Inflammatory macrophage treated with lipopolysaccharide for 4 hours (primary cell): Measurements from ENCODE around the gene PPP2R3B.
"Not testable (repeated sequence)": the region's sequence is repeated elsewhere in the genome, so short reads cannot be mapped to it uniquely, and the experiment has no call there.

Source experiments
- DNase-seq: peaks from one replicate; pipeline ENCODE4 v3.0.0-alpha.2; 2020

Gene PPP2R3B

GRCh38 chrX:386768-387575 lies at the start of gene PPP2R3B:
PPP2R3B (minus strand) TSS chrX:386907; CDS start chrX:386691, 216 bp downstream.
- DNase-seq = peak; percentile 99

GRCh38 chrX:435536-436122 lies 48.9 kb upstream of the PPP2R3B start:
- DNase-seq = no peak

- DNase-seq = no peak
Measured at GRCh38 chrX:434946-435345, 48.2 kb upstream of the PPP2R3B start.

GRCh38 chrX:433771-434170 lies 47.1 kb upstream of the PPP2R3B start:
- no peak for DNase-seq

- DNase-seq = not testable (repeated sequence)
Measured at GRCh38 chrX:432666-433065, 46.0 kb upstream of the PPP2R3B start.

GRCh38 chrX:431492-432111 lies 44.9 kb upstream of the PPP2R3B start:
- DNase-seq = no peak

- DNase-seq = no peak
Measured at GRCh38 chrX:431056-431455, 44.3 kb upstream of the PPP2R3B start.

- no peak for DNase-seq
Measured at GRCh38 chrX:429266-429825, 42.6 kb upstream of the PPP2R3B start.

- DNase-seq = no peak
Measured at GRCh38 chrX:427812-428725, 41.4 kb upstream of the PPP2R3B start.

GRCh38 chrX:426881-427280 lies 40.2 kb upstream of the PPP2R3B start:
- no peak for DNase-seq

GRCh38 chrX:425056-425455 lies 38.3 kb upstream of the PPP2R3B start:
- DNase-seq = no peak

- no peak for DNase-seq
Measured at GRCh38 chrX:421646-422391, 35.1 kb upstream of the PPP2R3B start.

- no peak for DNase-seq
Measured at GRCh38 chrX:420496-421223, 34.0 kb upstream of the PPP2R3B start.

GRCh38 chrX:418927-419729 lies 32.4 kb upstream of the PPP2R3B start:
- DNase-seq = no peak

- DNase-seq = not testable (repeated sequence)
Measured at GRCh38 chrX:415498-415897, 28.8 kb upstream of the PPP2R3B start.

GRCh38 chrX:413322-414201 lies 26.9 kb upstream of the PPP2R3B start:
- DNase-seq = no peak

- no peak for DNase-seq
Measured at GRCh38 chrX:410296-410695, 23.6 kb upstream of the PPP2R3B start.

- no peak for DNase-seq
Measured at GRCh38 chrX:405149-405548, 18.4 kb upstream of the PPP2R3B start.

GRCh38 chrX:404656-405055 lies 17.9 kb upstream of the PPP2R3B start:
- DNase-seq = no peak
